Measurements from ENCODE around the gene FAM135A.

Gene FAM135A

DNA sequence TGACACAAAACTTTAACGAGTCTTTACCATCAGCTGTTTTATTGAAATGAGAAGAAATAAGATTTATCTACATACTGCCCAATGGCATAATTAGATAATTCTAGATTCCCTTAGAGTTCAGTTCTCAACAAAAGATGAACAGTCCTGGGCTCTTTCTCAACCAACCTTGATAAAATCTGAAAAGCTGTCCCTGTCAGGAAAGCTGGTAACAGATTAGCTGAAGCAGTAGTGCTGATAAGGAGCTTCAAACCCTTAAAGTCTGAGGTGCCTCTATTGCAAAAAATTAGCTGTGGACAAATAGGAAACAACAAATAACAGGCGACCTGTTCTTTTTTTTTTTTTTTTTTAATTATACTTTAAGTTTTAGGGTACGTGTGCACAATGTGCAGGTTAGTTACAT is 35.9 kb upstream of the FAM135A start:
- Histone ChIP-seq H3K27me3 (replicated peaks; ENCODE audit: insufficient read depth, low read length) (no peaks in the 10 kb centered on the region), H2AFZ (ENCODE audit: low read length) (no peak overlapping the region), H3K9me2 (replicated peaks; ENCODE audit: insufficient read depth, low read length) (no peaks in the 10 kb centered on the region), H3K79me2 (ENCODE audit: low read length) (no peaks in the 10 kb centered on the region), H3K9me3 (replicated peaks; ENCODE audit: insufficient read depth, low read length) (no peaks in the 10 kb centered on the region), H3K36me3 (replicated peaks; ENCODE audit: insufficient read depth, low read length) (no peaks in the 10 kb centered on the region), H4K20me1 (ENCODE audit: insufficient read depth, low read length) (no peaks in the 10 kb centered on the region), H3K4me3 (ENCODE audit: low read length) (no peak overlapping the region), H3K9ac (ENCODE audit: low read length) (no peak overlapping the region), H3K27ac (ENCODE audit: low read length) (no peak overlapping the region), H3F3A (ENCODE audit: insufficient read depth, low read length) (no peaks in the 10 kb centered on the region), H3K4me2 (ENCODE audit: low read depth, low read length) (no peak overlapping the region), H3K4me1 (ENCODE audit: low read length) (no peaks in the 10 kb centered on the region)
- DNase-seq: no peak
- no peak for TF ChIP-seq CTCF (IDR thresholded peaks at IDR 0.05; ENCODE audit: low read length)
- no peak for TF ChIP-seq EZH2 (optimal IDR thresholded peaks at IDR 0.05; ENCODE audit: low read depth, low read length)
- no peak for TF ChIP-seq EZH2phosphoT487 (IDR thresholded peaks at IDR 0.05; ENCODE audit: low read length)

- Histone ChIP-seq H3K27me3 (replicated peaks; ENCODE audit: insufficient read depth, low read length) (no peaks in the 10 kb centered on the region), H3K36me3 (replicated peaks; ENCODE audit: insufficient read depth, low read length) (no peaks in the 10 kb centered on the region), H3K27ac (ENCODE audit: low read length) (no peak overlapping the region), H3K9me3 (replicated peaks; ENCODE audit: insufficient read depth, low read length) (no peaks in the 10 kb centered on the region), H3K4me3 (ENCODE audit: low read length) (no peak overlapping the region), H3K9me2 (replicated peaks; ENCODE audit: insufficient read depth, low read length) (no peaks in the 10 kb centered on the region), H3K9ac (ENCODE audit: low read length) (no peak overlapping the region), H3K4me1 (ENCODE audit: low read length) (no peaks in the 10 kb centered on the region), H3K4me2 (ENCODE audit: low read depth, low read length) (no peak overlapping the region), H3F3A (ENCODE audit: insufficient read depth, low read length) (no peaks in the 10 kb centered on the region), H2AFZ (ENCODE audit: low read length) (no peak overlapping the region), H4K20me1 (ENCODE audit: insufficient read depth, low read length) (no peaks in the 10 kb centered on the region), H3K79me2 (ENCODE audit: low read length) (no peaks in the 10 kb centered on the region)
- TF ChIP-seq EZH2 (optimal IDR thresholded peaks at IDR 0.05; ENCODE audit: low read depth, low read length) (no peak), CTCF (IDR thresholded peaks at IDR 0.05; ENCODE audit: low read length) (no peak), EZH2phosphoT487 (IDR thresholded peaks at IDR 0.05; ENCODE audit: low read length) (no peak)
- DNase-seq: no peak
Measured at GRCh38 chr6:70379473-70380013, 33.8 kb upstream of the FAM135A start.

GRCh38 chr6:70380252-70380651 is 33.1 kb upstream of the FAM135A start:
- TF ChIP-seq EZH2 (optimal IDR thresholded peaks at IDR 0.05; ENCODE audit: low read depth, low read length) (no peak), EZH2phosphoT487 (IDR thresholded peaks at IDR 0.05; ENCODE audit: low read length) (no peak), CTCF (IDR thresholded peaks at IDR 0.05; ENCODE audit: low read length) (no peak)
- H3K27me3 ChIP-seq (replicated peaks; ENCODE audit: insufficient read depth, low read length): no peaks in the 10 kb centered on the region
- H3K4me3 ChIP-seq (ENCODE audit: low read length): no peak overlapping the region
- no peak for DNase-seq
- no peaks in the 10 kb centered on the region for H3K4me1 ChIP-seq (ENCODE audit: low read length)
- no peak overlapping the region for H3K4me2 ChIP-seq (ENCODE audit: low read depth, low read length)
- H3K79me2 ChIP-seq (ENCODE audit: low read length): no peaks in the 10 kb centered on the region
- H3K27ac ChIP-seq (ENCODE audit: low read length): no peak overlapping the region
- H3K9me3 ChIP-seq (replicated peaks; ENCODE audit: insufficient read depth, low read length): no peaks in the 10 kb centered on the region
- no peaks in the 10 kb centered on the region for H3F3A ChIP-seq (ENCODE audit: insufficient read depth, low read length)
- H4K20me1 ChIP-seq (ENCODE audit: insufficient read depth, low read length): no peaks in the 10 kb centered on the region
- H3K36me3 ChIP-seq (replicated peaks; ENCODE audit: insufficient read depth, low read length): no peaks in the 10 kb centered on the region
- no peaks in the 10 kb centered on the region for H3K9me2 ChIP-seq (replicated peaks; ENCODE audit: insufficient read depth, low read length)
- no peak overlapping the region for H2AFZ ChIP-seq (ENCODE audit: low read length)
- no peak overlapping the region for H3K9ac ChIP-seq (ENCODE audit: low read length)
